ENCODE data around the gene KCNA10.
A peak's percentile ranks its signal among the peaks of the same experiment; 100 is the strongest.
"Not testable (repeated sequence)": the region's sequence is repeated elsewhere in the genome, so short reads cannot be mapped to it uniquely, and the experiment has no call there.

The KCNA10 gene

DNA sequence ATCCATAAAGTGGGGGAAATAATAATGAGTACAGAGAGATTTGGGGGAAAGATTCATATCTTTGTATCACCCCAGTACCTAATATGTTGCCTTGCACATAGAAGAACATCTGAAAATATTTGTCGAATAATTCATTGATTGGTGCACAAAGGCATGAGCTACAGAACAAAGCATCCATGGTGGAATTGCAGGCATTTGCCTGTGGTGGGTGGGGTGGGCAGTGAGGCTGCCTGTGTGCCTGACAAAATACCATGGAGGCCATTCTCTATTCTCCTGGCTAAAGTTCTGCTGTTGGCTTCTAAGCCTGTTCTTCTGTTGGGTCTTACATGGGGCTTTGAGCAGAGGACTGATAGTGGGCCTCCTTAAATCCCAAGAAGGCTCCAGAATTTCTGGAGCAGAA, 10.0 kb upstream of the KCNA10 start:
- FAIRE-seq (no peak), DNase-seq (ENCODE audit: insufficient read length) (no peak)
- TF ChIP-seq TAF1 (IDR thresholded peaks at IDR 0.05; ENCODE audit: borderline replicate concordance, low read depth, low read length): no peak
- no peak for TF ChIP-seq POLR2A (IDR thresholded peaks at IDR 0.05; ENCODE audit: low read depth, low read length)
- no peak for TF ChIP-seq POLR2AphosphoS5 (IDR thresholded peaks at IDR 0.05; ENCODE audit: low read depth, low read length)

DNA sequence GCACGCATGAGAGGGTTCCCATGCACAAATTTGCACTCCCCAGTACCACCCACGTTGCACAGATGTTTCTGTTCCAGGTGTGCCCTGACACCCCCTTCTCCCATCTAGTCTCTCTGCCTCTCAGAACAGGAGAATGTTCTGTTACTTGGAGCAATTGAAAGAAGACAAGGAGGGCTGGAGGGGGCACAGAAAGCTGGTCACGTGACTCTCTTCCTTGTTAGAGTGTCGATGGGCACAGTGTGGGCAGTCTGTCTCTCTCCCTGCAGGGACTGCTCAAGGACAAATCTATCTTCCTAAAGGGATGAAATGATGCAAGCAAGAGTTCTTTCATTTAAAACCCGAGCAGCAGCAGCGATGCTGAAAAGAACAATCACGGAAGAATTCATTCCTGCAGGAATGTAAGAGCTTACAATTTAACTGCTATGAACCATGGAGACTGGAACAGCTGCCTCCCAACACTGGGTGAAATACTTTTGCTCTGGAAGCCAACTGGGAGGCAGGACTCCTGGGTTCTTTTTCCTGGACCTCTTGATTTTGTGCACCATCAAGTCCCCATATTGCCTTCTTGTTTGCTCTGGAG, 7.3 kb upstream of the KCNA10 start:
- FAIRE-seq (no peak), DNase-seq (ENCODE audit: insufficient read length) (no peak)
- TF ChIP-seq TAF1 (IDR thresholded peaks at IDR 0.05; ENCODE audit: borderline replicate concordance, low read depth, low read length) (no peak), POLR2A (IDR thresholded peaks at IDR 0.05; ENCODE audit: low read depth, low read length) (no peak), POLR2AphosphoS5 (IDR thresholded peaks at IDR 0.05; ENCODE audit: low read depth, low read length) (no peak)

DNA sequence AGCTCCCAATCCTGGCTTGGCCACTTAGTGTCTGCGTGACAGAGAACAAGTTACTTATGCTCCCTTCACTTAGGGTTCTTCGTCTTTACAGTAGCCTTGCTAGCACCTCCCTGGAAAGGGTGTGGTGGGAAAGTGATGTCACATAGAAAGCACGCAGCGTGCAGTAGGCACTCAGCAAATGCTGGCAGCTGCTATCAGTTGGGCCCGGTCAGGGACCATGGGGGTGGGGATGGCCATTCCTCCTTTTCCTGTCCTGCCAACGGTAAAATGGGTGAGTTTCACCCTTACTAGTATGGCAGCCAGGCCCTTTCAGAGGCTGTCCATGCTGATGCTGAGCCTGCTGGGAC, 6.2 kb upstream of the KCNA10 start:
- FAIRE-seq (no peak), DNase-seq (ENCODE audit: insufficient read length) (no peak)
- TF ChIP-seq POLR2AphosphoS5 (IDR thresholded peaks at IDR 0.05; ENCODE audit: low read depth, low read length) (no peak), POLR2A (IDR thresholded peaks at IDR 0.05; ENCODE audit: low read depth, low read length) (no peak), TAF1 (IDR thresholded peaks at IDR 0.05; ENCODE audit: borderline replicate concordance, low read depth, low read length) (no peak)

DNA sequence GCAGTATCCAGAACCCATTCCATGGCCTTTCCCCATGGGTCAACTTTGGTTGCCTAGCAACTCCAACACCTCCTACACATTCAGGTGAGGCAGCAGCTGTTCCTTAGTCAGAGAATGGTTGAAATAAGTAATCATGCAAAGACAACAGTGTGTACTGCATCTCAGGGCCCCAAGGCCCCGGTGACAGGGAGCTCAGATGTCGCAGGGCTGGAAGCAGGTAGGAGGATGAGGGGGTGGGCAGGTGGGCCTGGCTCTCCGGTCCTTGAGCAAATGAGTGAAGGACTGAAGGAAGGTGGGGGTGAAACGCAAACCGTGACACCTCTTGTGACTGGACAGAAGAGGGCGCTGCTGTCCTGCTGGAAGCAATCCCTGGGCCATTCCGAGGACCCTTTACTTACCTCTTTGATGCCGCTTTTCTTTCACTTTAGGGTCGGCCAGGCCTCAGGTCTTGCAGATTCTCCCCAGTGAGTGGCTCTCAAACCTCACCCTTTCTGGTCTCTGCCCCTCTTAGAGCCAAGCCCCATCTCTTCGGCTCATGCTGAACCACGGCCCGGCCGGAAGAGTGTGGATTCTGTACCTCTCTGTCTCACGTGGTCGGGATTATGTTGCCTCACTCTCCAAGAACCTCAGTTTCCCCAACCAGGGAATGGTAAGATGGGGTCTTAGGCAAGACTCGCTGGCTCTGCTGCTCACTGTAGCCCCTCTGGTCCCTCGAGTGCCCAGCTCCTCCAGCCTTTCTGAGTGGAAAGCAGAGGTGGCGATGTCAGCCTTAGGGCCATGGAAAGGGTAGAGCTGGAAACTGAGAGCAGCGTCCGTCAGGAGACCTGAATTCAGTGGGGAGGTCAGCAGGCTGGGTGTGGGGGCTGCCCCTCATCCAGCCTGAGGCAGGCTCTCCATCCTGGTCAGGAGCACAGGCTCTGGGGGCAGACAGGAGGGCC, 5.6 kb upstream of the KCNA10 start:
- peak; percentile 81 for FAIRE-seq
- TF ChIP-seq TAF1 (IDR thresholded peaks at IDR 0.05; ENCODE audit: borderline replicate concordance, low read depth, low read length): no peak
- TF ChIP-seq POLR2A (IDR thresholded peaks at IDR 0.05; ENCODE audit: low read depth, low read length): no peak
- no peak for TF ChIP-seq POLR2AphosphoS5 (IDR thresholded peaks at IDR 0.05; ENCODE audit: low read depth, low read length)
- DNase-seq (ENCODE audit: insufficient read length): peak; percentile 43

DNA sequence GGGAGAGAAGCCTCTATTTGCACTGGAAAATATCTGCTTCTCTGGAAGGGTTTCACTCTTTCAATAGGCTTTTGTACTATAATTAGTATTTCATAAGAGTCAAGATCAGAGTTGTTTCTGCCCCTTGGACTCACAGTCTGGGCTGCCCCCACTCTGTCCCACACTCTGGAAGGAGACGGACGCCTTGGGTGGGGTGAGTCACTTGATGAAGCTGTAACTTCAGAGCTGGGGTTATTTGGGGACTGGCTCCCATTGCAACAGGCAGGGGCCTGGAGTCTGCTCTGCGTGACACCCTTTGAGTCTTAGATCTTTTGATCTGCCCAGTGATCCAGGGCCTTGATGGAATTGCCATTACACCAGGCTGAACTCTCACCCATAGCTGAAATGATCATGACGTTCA, 4.0 kb upstream of the KCNA10 start:
- no peak for DNase-seq (ENCODE audit: insufficient read length)
- FAIRE-seq: no peak
- no peak for TF ChIP-seq POLR2AphosphoS5 (IDR thresholded peaks at IDR 0.05; ENCODE audit: low read depth, low read length)
- TF ChIP-seq TAF1 (IDR thresholded peaks at IDR 0.05; ENCODE audit: borderline replicate concordance, low read depth, low read length): no peak
- no peak for TF ChIP-seq POLR2A (IDR thresholded peaks at IDR 0.05; ENCODE audit: low read depth, low read length)

DNA sequence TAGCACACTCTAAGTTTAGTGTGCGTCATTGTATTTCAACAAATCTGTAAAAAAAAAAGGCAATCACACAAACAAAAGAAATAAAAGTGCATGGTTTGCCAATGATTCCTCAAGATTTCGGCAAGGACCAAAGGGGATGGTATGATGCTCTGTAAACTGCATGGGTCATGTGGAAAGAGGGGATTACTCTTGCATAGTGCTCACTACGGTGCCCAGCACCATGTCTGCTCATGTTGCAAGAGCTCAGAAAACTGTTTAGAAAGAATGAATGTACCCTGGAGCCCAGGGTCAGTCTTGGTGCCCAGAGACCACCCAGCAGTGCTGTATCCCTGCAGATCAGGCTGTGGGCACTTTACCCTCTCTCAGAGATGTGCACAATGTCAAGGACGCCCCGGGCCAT, 3.6 kb upstream of the KCNA10 start:
- FAIRE-seq (no peak), DNase-seq (ENCODE audit: insufficient read length) (no peak)
- TF ChIP-seq POLR2AphosphoS5 (IDR thresholded peaks at IDR 0.05; ENCODE audit: low read depth, low read length) (no peak), TAF1 (IDR thresholded peaks at IDR 0.05; ENCODE audit: borderline replicate concordance, low read depth, low read length) (no peak), POLR2A (IDR thresholded peaks at IDR 0.05; ENCODE audit: low read depth, low read length) (no peak)

DNA sequence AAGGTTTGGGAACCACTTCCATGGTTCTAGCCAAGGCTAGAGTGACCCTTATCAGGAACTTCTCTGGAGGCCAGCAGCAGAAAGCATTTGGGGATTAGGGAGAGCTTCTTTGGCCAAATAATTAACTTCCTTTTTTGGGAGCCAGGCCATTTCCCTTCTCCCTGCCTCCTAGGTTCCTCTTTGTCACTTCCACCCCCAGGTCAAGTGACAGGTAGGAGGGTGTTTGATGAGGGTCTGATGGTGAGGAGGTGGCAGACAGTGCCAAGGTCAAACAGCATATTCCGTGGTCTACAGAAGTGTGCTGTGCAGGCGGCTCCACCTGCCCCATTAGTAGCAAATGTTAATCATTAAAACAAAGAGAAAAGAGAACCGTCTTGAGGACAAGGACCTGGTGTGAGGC, 1.9 kb upstream of the KCNA10 start:
- DNase-seq (ENCODE audit: insufficient read length) (no peak), FAIRE-seq (no peak)
- TF ChIP-seq POLR2AphosphoS5 (IDR thresholded peaks at IDR 0.05; ENCODE audit: low read depth, low read length): no peak
- TF ChIP-seq TAF1 (IDR thresholded peaks at IDR 0.05; ENCODE audit: borderline replicate concordance, low read depth, low read length): no peak

DNA sequence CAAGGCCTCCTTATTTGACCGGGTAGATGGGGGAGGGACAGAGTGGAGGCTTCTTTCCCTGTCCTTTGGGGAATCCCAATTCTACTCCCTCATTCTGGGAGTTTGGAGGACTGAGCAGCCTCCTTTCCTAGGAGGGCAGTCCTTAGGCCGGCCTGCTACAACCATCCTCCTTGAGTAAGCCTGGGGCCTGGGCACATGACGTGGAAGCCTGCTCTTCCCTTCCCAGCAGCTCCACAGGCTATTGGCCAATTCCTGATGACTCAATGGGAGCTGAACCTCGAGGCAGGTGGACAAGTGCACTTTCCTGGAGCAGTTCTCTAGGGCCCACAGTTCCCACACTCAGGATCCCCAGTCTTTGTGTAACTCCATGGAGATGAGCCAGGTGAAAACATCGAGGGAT, 3.1 kb downstream of the KCNA10 start:
- TF ChIP-seq TAF1 (IDR thresholded peaks at IDR 0.05; ENCODE audit: borderline replicate concordance, low read depth, low read length) (no peak), POLR2A (IDR thresholded peaks at IDR 0.05; ENCODE audit: low read depth, low read length) (no peak), POLR2AphosphoS5 (IDR thresholded peaks at IDR 0.05; ENCODE audit: low read depth, low read length) (no peak)
- FAIRE-seq: no peak
- no peak for DNase-seq (ENCODE audit: insufficient read length)

DNA sequence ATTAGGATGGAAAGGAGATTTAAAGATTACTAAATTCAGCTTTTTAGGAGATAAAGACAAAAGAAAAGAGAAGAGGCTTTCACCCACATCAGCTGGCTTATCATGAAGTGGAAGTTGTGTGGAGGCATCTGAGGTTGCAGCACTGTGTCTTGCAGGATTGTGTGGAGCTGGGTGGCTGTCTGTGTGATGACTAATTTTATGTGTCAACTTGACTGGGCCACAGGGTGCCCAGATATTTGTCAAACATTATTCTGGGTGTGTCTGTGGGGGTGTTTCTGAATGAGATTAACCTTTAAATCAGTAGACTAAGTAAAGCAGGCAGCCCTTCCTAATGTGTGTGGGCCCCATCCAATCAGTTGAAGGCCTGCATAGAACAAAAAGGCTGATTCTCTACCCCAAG, 3.9 kb downstream of the KCNA10 start:
- FAIRE-seq (no peak), DNase-seq (ENCODE audit: insufficient read length) (no peak)
- TF ChIP-seq POLR2A (IDR thresholded peaks at IDR 0.05; ENCODE audit: low read depth, low read length) (no peak), POLR2AphosphoS5 (IDR thresholded peaks at IDR 0.05; ENCODE audit: low read depth, low read length) (no peak), TAF1 (IDR thresholded peaks at IDR 0.05; ENCODE audit: borderline replicate concordance, low read depth, low read length) (no peak)

DNA sequence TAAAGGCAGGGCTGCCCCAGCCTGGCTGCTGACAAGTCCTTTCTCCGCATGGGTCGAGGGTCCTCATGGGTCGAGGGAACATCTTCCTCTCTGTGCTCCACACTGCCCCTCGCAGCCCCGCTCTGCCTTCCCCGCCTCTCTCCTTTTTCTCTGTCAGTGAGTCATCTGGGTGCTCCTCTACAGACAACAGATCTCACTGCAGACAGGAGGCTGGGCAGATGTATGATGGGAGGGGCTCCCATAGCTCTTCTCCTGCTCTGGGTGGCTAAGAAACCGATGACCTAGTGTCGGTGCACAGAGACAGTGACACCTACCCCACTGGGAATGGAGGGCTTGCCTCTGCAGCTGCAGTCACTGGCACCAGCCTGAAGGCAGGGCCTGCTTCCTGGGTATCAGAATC, 5.5 kb downstream of the KCNA10 start:
- TF ChIP-seq POLR2A (IDR thresholded peaks at IDR 0.05; ENCODE audit: low read depth, low read length) (no peak), TAF1 (IDR thresholded peaks at IDR 0.05; ENCODE audit: borderline replicate concordance, low read depth, low read length) (no peak), POLR2AphosphoS5 (IDR thresholded peaks at IDR 0.05; ENCODE audit: low read depth, low read length) (no peak)
- DNase-seq (ENCODE audit: insufficient read length): no peak
- no peak for FAIRE-seq

DNA sequence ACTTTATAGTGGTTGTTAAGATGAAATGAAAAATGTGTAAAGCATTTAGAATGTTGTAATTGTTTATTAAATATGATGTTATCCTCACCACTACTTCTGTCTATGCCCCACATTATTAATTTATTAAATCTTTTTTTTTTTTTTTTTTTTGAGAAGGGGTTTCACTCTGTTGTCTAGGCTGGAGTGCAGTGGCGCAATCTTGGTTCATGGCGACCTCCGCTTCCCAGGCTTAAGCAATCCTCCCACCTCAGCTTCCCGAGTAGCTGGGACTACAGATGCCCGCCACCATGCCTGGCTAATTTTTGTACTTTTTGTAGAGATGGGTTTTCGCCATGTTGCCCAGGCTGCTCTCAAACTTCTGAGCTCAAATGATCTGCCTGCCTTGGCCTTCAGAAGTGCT, 7.5 kb downstream of the KCNA10 start:
- DNase-seq (ENCODE audit: insufficient read length): no peak
- TF ChIP-seq TAF1 (IDR thresholded peaks at IDR 0.05; ENCODE audit: borderline replicate concordance, low read depth, low read length) (no peak), POLR2AphosphoS5 (IDR thresholded peaks at IDR 0.05; ENCODE audit: low read depth, low read length) (no peak), POLR2A (IDR thresholded peaks at IDR 0.05; ENCODE audit: low read depth, low read length) (no peak)
- FAIRE-seq: no peak

DNA sequence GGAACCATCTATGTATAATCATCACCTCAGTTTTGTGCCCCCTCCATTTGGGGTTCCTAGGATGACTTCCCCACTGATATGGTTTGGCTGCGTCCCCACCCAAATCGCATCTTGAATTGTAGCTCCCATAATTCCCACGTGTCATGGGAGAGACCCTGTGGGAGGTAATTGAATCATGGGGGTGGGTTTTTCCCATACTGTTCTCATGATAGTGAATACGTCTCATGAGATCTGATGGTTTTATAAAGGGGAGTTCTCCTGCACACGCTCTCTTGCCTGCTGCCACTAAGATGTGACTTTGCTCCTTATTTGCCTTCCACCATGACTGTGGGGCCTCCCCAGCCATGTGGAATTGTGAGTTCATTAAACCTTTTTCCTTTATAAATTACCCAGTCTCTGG, 8.1 kb downstream of the KCNA10 start:
- not testable (repeated sequence) for DNase-seq (ENCODE audit: insufficient read length); FAIRE-seq

Measured in GM12892 (cell line).